GM19023 (cell line): Measurements from ENCODE around the gene CASQ2.

Source experiments
- ATAC-seq: cut with Tn5 transposase; IDR thresholded peaks from one replicate; pipeline ENCODE4 v1.9.1; 2021; ENCODE audit warnings: mild to moderate bottlenecking, moderate library complexity; ENCODE audit not compliant: unreplicated experiment

CASQ2 gene

GRCh38 chr1:115768549-115768948 lies at the start of gene CASQ2:
Gene CASQ2 (minus strand): TSS chr1:115768714. CDS start chr1:115768541, 173 bp downstream.
- no peak for ATAC-seq

- no peak for ATAC-seq
Measured at GRCh38 chr1:115815694-115816093, 47.2 kb upstream of the CASQ2 start.

DNA sequence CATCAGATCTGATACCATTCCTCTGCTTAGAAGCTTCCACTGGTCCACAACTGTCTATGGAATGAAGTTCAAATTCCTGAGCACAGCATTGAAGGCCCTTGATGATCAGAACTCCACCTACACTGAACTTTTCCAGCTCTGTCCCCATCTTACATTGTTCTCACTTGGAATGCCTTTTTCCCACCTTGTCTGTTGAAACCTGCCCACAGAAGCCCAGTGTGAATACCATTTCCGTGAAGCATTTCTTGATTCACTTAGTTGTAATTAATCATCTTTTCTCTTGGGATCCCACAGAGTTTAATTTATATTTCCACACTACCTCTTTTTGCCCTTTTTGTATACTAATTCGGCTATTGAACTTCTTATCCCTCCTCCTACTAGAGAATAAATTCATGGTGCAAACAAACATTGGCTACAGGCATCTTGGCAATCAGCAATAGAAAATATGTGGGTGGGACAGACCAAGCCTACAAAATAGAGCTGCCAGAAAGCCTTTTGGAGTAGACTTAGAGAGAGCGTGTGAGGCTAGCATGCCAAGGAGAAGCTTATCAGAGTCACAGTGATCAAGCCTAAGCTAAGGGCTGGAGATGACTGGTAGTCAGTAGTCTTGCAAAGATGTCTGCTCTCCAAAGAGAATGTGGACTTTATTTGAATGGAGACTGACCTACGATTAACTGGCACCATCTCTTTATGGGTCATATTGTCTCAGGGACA lies 46.3 kb upstream of the CASQ2 start:
- ATAC-seq, result no peak

DNA sequence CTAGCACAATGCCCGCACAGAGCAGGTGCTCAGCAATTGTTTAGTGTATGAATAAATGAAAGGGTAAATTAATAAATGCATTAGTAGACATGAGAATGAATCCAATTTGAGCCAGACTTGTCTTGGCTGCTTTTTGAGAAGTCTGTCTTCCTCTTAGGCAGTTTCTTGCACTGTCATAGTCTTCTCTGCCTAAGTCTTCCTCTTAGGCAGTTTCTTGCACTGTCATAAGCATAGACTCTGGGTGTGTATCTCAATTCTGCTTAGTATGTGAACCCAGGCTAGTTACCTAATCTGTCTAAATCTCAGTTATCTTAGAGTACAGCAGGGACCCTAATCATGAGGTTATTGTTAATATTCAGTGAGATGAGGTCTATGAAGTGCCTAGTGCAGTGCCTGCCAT lies 45.2 kb upstream of the CASQ2 start:
- no peak for ATAC-seq

DNA sequence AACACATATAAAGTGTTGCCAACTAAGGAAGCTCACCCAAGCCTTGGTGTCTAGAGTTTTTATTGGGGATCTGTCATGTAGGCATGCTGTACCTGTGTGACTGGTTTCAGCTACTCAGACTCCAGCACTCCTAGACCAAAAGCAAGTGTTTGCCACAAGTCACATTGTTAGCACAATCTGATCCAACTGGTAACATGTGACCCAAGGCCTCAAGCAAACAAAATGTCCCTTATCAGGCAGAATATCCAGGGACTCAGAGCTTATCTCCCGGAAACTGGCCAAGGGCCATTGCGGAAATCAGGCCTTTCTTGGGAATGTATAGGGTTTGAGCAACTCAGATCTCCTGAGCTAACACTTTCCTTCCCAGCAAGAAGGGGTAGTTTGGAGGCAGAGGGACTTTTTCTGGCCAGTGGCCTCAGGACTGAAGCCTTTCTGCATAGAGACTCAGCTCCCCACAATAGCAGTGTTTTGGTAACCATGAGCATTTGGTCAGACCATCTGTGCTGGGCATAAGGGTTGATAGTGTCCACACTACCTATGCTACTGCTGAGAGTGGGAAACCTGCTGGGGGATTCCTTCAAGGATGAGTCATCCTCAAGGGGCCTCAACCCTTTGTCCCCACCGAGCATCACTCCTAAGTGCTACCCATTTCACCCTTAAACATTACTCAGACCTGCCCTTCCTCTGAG lies 42.8 kb upstream of the CASQ2 start:
- ATAC-seq, result no peak

DNA sequence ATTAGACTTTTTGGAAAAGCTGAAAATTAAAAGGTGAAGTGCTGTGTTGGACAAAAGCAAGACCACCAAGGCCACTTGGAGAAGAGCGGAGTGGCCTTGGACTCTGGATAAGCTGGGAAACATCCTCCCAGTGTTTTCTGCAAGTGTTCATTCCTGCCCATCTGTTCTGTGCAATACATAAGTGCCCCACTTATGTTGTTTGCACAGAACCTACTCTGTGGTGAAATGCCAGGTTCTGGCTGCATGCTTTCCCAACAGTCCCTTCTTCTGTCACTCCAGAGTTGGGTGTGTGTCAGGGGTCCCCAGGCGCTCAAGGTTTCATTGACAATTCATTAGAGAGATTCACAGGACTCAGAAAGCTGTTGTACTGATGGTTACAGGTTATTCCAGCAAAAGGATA lies 42.1 kb upstream of the CASQ2 start:
- ATAC-seq, result no peak

DNA sequence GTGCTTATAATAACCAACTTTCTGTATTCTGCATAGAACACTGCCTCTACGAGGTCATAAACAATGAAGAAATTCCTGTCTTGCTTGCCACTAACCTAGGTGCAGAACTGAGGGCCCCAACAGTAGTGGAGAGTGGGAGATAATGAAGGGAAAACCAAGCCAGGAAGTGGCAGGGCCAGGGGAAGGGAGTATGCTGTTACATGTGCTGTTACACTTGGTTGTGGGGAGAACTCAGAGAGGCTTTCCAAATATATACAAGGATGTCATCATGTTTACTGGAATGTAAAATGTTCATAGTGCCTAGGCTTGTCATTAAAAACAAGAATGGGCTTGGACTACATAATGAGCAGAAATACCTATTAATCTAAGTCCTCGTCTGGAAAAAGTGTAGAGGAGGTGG lies 41.3 kb upstream of the CASQ2 start:
- no peak for ATAC-seq

DNA sequence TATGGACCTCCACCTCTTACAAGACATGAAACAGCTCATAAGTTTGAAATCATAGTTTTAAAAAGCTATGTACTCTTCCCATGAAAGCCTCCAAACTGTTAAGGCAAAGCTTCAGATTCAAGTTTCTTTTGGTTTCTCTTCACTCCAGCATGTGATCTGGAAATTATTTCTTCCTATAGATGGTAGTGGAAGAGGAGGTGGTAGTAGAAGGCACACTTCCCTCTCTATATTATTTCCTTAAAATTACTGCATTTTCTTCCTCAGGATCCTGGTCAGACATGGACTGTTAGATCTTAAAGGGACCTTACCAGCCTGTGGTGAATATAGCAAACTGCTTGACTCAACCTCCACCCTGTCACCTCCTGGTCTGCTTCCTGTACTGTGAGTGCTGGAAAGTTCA lies 40.6 kb upstream of the CASQ2 start:
- no peak for ATAC-seq

GRCh38 chr1:115807723-115808122 lies 39.2 kb upstream of the CASQ2 start:
- no peak for ATAC-seq

GRCh38 chr1:115805597-115805996 lies 37.1 kb upstream of the CASQ2 start:
- no peak for ATAC-seq

DNA sequence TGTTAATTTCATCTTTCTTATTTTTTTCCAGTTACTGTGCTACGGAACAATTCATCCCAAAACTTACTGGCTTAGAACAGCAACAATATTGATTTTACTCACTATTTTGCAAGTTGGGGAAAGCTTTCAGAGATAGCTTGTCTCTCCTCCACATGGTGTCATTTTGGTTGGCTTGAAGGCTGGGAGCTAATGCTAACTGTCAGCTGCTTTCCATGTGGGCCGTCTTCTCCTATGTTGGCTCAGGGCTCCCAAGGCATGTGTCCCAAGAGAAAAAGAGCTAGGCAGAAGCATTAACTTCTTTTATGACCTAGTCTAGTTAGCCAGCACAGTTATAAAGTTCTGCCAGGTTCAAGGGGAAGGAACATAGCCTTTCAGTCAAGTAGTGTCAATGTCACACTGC lies 33.9 kb upstream of the CASQ2 start:
- no peak for ATAC-seq

GRCh38 chr1:115797486-115797885 lies 29.0 kb upstream of the CASQ2 start:
- no peak for ATAC-seq

DNA sequence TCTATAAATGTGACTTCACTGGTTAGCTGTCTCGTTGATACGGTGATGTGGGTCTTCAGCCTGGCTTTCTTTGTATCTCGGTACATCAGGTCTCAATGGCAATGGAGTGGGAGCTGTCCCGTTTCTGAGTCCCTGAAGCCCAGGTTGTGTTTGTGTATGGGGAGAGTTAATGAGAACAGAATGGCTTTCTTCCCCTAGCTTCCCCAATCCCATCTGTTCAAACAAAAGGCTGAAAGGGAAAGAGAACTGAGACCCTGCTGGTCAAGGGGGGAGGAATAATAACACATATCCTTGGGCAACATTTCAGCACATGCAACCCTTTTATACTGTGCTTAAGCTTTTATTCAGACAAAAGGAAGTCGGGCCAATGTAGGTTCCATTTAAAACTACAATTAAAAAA lies 28.4 kb upstream of the CASQ2 start:
- ATAC-seq, result no peak

DNA sequence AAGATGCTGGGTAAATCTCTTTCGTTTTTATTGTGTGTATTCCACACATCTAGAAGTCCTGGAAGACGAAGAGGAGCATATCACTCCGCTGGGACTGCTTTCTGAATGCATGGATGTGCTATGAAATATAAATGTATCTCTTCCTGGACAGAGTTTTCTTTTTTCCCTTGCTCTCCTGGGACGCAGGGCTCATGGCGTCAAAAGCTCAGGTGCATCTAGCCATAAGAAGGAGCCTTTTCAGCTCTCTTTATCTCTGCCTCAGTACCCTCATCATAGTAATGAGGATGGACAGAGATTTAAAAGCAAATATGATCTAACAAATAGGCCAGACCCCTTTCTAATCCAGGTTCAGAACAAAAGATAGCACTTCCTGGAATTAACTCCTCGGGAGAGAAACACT lies 27.5 kb upstream of the CASQ2 start:
- no peak for ATAC-seq

- ATAC-seq, result no peak
Measured at GRCh38 chr1:115794976-115795639, 26.6 kb upstream of the CASQ2 start.

- no peak for ATAC-seq
Measured at GRCh38 chr1:115793162-115793561, 24.6 kb upstream of the CASQ2 start.

- ATAC-seq, result no peak
Measured at GRCh38 chr1:115791816-115792215, 23.3 kb upstream of the CASQ2 start.

DNA sequence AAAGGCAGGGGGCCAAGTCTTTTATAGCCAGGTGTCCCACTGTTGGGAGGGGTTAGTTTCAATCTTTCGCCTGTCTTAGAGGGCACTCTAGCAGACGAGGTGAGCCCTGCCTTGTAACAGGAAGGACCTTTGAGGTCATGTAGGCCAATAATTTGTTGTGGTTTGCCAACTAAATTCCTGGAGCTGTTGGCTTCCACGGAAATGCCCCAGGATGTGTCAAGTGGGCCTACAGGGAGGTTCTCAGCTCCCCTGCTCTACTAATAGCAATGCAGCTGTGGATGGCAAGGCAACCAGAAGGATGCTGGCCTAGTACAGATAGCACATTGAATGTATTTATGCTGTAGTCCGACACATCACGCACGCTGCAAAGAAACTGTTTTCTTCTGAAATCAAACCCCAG lies 22.3 kb upstream of the CASQ2 start:
- ATAC-seq, result no peak

GRCh38 chr1:115790356-115790755 lies 21.8 kb upstream of the CASQ2 start:
- no peak for ATAC-seq

- no peak for ATAC-seq
Measured at GRCh38 chr1:115783311-115783710, 14.8 kb upstream of the CASQ2 start.

GRCh38 chr1:115782571-115783281 lies 14.2 kb upstream of the CASQ2 start:
- ATAC-seq, result no peak

DNA sequence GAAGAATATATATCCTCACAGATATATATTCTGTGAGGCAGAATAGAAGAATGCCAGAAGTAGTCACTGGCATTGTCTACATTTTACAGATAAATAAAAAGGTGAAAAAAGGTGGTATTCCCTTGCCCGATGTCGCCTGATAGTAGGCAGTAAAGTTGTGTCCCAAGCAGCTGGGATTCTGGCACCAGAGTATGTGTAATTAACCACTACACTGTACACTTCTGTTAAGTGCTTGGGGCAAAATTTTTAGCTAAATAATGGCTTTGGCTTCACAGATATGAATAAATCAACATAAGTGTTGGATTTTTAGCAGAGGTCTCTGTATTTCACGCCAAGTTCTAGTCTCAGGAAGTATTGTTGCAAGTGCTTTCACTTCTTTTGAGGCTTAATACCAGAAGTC lies 13.3 kb upstream of the CASQ2 start:
- ATAC-seq, result no peak
